HEK293 (cell line): ENCODE measurements around the gene PADI3.

ENCODE experiments used
- CTCF ChIA-PET: fragments of 350-600 bp; formaldehyde crosslinking; extraction: SDS; loops from one replicate; lab custom pipeline; 2021; ENCODE audit warnings: antibody characterized with exemption; lab: Yijun Ruan, JAX
- POLR2A ChIA-PET: fragments of 300-600 bp; formaldehyde crosslinking; extraction: SDS; loops from one replicate; lab custom pipeline; 2020; ENCODE audit warnings: antibody characterized with exemption, inconsistent platforms; lab: Yijun Ruan, JAX
- H3K27ac ChIP-seq: fragments of 200-500 bp; sonication (Bioruptor generic); 2 replicates; pipeline ENCODE4 v1.5.1; 2014; ENCODE audit warnings: low read depth, low read length, control low read depth, inconsistent platforms; ENCODE audit errors: extremely low read depth
- H3K36me3 ChIP-seq, 2 experiments: fragments of 200-500 bp in 1 of 2; sonication (Bioruptor generic) in 1 of 2; 1 replicate in 1 of 2; 2 replicates in 1 of 2; pipeline ENCODE4 v1.5.1; 2014 to 2017; ENCODE audit warnings: inconsistent platforms in 2 of 2, low read length in 2 of 2; ENCODE audit not compliant: control insufficient read depth in 2 of 2, insufficient read depth in 1 of 2
- H3K4me1 ChIP-seq: fragments of 200-500 bp; sonication (Bioruptor generic); 2 replicates; pipeline ENCODE4 v1.5.1; 2014; ENCODE audit warnings: mild to moderate bottlenecking, low read length, inconsistent platforms; ENCODE audit not compliant: control insufficient read depth, insufficient read depth
- H3K4me3 ChIP-seq: 2 replicates; pipeline ENCODE4 v1.5.1; 2011; ENCODE audit warnings: low read depth, mild to moderate bottlenecking, control low read depth, low read length, moderate library complexity
- H3K9me3 ChIP-seq: fragments of 200-500 bp; sonication (Bioruptor generic); 2 replicates; pipeline ENCODE4 v1.5.1; 2014; ENCODE audit warnings: low read depth, low read length, inconsistent platforms; ENCODE audit not compliant: control insufficient read depth, insufficient read depth
- ZBTB17 ChIP-seq: fragments of 450-650 bp; formaldehyde crosslinking; IDR thresholded peaks from 2 replicates; pipeline ENCODE4 v1.5.1; 2016; ENCODE audit warnings: missing biosample characterization, missing genetic modification characterization
- ZBTB49 ChIP-seq: fragments of 450-650 bp; formaldehyde crosslinking; IDR thresholded peaks from 2 replicates; pipeline ENCODE4 v1.5.1; 2016; ENCODE audit warnings: missing biosample characterization, missing genetic modification characterization, low read depth
- ZFP41 ChIP-seq: fragments of 450-650 bp; formaldehyde crosslinking; IDR thresholded peaks from 2 replicates; pipeline ENCODE4 v1.5.1; 2016; ENCODE audit warnings: missing biosample characterization, missing genetic modification characterization, borderline replicate concordance
- ZNF10 ChIP-seq: fragments of 450-650 bp; formaldehyde crosslinking; IDR thresholded peaks from 2 replicates; pipeline ENCODE4 v1.5.1; 2017; ENCODE audit warnings: missing biosample characterization, missing genetic modification characterization
- ZNF140 ChIP-seq: fragments of 450-650 bp; formaldehyde crosslinking; IDR thresholded peaks from 2 replicates; pipeline ENCODE4 v1.5.1; 2016; ENCODE audit warnings: missing biosample characterization, missing genetic modification characterization
- ZNF19 ChIP-seq: fragments of 450-650 bp; formaldehyde crosslinking; IDR thresholded peaks from 2 replicates; pipeline ENCODE4; 2016; ENCODE audit warnings: missing biosample characterization, missing genetic modification characterization, low read depth
- ZNF223 ChIP-seq: fragments of 450-650 bp; formaldehyde crosslinking; IDR thresholded peaks from 2 replicates; pipeline ENCODE4 v1.5.1; 2016; ENCODE audit warnings: missing biosample characterization, missing genetic modification characterization
- ZNF26 ChIP-seq: fragments of 450-650 bp; formaldehyde crosslinking; IDR thresholded peaks from 2 replicates; pipeline ENCODE4 v1.5.1; 2016; ENCODE audit warnings: missing biosample characterization, missing genetic modification characterization
- ZNF423 ChIP-seq: fragments of 450-650 bp; formaldehyde crosslinking; IDR thresholded peaks from 2 replicates; pipeline ENCODE4 v1.5.1; 2016; ENCODE audit warnings: missing biosample characterization, missing genetic modification characterization
- ZNF433 ChIP-seq: fragments of 450-650 bp; formaldehyde crosslinking; IDR thresholded peaks from 2 replicates; pipeline ENCODE4 v1.5.1; 2016; ENCODE audit warnings: missing biosample characterization, missing genetic modification characterization, low read depth
- ZNF473 ChIP-seq: fragments of 450-650 bp; formaldehyde crosslinking; IDR thresholded peaks from 2 replicates; pipeline ENCODE4 v1.5.1; 2017; ENCODE audit warnings: missing biosample characterization, missing genetic modification characterization
- ZNF48 ChIP-seq: fragments of 450-650 bp; formaldehyde crosslinking; IDR thresholded peaks from 2 replicates; pipeline ENCODE4 v1.5.1; 2016; ENCODE audit warnings: missing biosample characterization, missing genetic modification characterization
- ZNF544 ChIP-seq: fragments of 450-650 bp; formaldehyde crosslinking; IDR thresholded peaks from 2 replicates; pipeline ENCODE4 v1.5.0; 2017; ENCODE audit warnings: missing biosample characterization, missing genetic modification characterization
- ZNF558 ChIP-seq: fragments of 450-650 bp; formaldehyde crosslinking; IDR thresholded peaks from 2 replicates; pipeline ENCODE4 v1.5.1; 2016; ENCODE audit warnings: missing biosample characterization, missing genetic modification characterization
- ZNF623 ChIP-seq: fragments of 450-650 bp; formaldehyde crosslinking; IDR thresholded peaks from 2 replicates; pipeline ENCODE4 v1.5.1; 2016; ENCODE audit warnings: missing biosample characterization, missing genetic modification characterization
- ZNF645 ChIP-seq: fragments of 450-650 bp; formaldehyde crosslinking; IDR thresholded peaks from 2 replicates; pipeline ENCODE4; 2016; ENCODE audit warnings: missing biosample characterization, missing genetic modification characterization
- ZNF707 ChIP-seq: fragments of 450-650 bp; formaldehyde crosslinking; IDR thresholded peaks from 2 replicates; pipeline ENCODE4 v1.5.1; 2016; ENCODE audit warnings: missing biosample characterization, missing genetic modification characterization
- ZNF768 ChIP-seq: fragments of 450-650 bp; formaldehyde crosslinking; IDR thresholded peaks from 2 replicates; pipeline ENCODE4 v1.5.1; 2018; ENCODE audit warnings: missing biosample characterization, mild to moderate bottlenecking, missing genetic modification characterization
- ZNF777 ChIP-seq: fragments of 450-650 bp; formaldehyde crosslinking; IDR thresholded peaks from 2 replicates; pipeline ENCODE4 v1.5.1; 2017; ENCODE audit warnings: missing biosample characterization, missing genetic modification characterization, borderline replicate concordance
- ZNF785 ChIP-seq: fragments of 450-650 bp; formaldehyde crosslinking; IDR thresholded peaks from 2 replicates; pipeline ENCODE4 v1.5.1; 2016; ENCODE audit warnings: missing biosample characterization, missing genetic modification characterization

The PADI3 gene

GRCh38 chr1:17205652-17206051 is 43.2 kb upstream of the PADI3 start:
- ChIA-PET CTCF (no interaction called here), POLR2A (no interaction called here)
- Histone ChIP-seq H3K4me1 (no peaks in the 10 kb centered on the region; the same call in 1 of the 2 replicates), H3K36me3 (no peaks in the 10 kb centered on the region), H3K27ac (no peak overlapping the region), H3K4me3 (no peak overlapping the region), H3K9me3 (no peaks in the 10 kb centered on the region)
- TF ChIP-seq ZFP41 (no peak), ZNF558 (tag by site-specific recombination) (no peak), ZNF473 (tag by site-specific recombination) (no peak), ZNF10 (tag by site-specific recombination) (no peak), ZNF785 (no peak), ZBTB17 (tag by site-specific recombination) (no peak), ZNF223 (no peak), ZNF140 (tag by site-specific recombination) (no peak), ZBTB49 (no peak), ZNF19 (tag by site-specific recombination) (no peak)

GRCh38 chr1:17206196-17206595 is 42.7 kb upstream of the PADI3 start:
- no peaks in the 10 kb centered on the region; the same call in 1 of the 2 replicates for H3K4me1 ChIP-seq
- TF ChIP-seq ZNF707 (tag by site-specific recombination) (no peak), ZNF48 (tag by site-specific recombination) (no peak), ZNF645 (tag by site-specific recombination) (no peak), ZNF26 (tag by site-specific recombination) (no peak), ZNF558 (tag by site-specific recombination) (no peak), ZNF423 (tag by site-specific recombination) (no peak), ZNF433 (tag by site-specific recombination) (no peak), ZNF768 (tag by site-specific recombination) (no peak), ZNF473 (tag by site-specific recombination) (no peak), ZNF623 (tag by site-specific recombination) (no peak), ZNF777 (tag by site-specific recombination) (no peak), ZNF544 (tag by site-specific recombination) (no peak)
- ChIA-PET POLR2A (no interaction called here), CTCF (interaction anchor here (0.6 to 0.9 kb wide), 2 partner anchors 30 to 220 kb away, joined by 3 to 5 read pairs; no protein-coding TSS in a partner anchor)
- no peak overlapping the region for H3K4me3 ChIP-seq
- no peaks in the 10 kb centered on the region for H3K36me3 ChIP-seq
- H3K27ac ChIP-seq, result no peak overlapping the region
- H3K9me3 ChIP-seq, result no peaks in the 10 kb centered on the region
